GM12874 (cell line): ENCODE results near the gene KRT10.

Experiments
- CTCF ChIP-seq: IDR thresholded peaks from 2 replicates; pipeline ENCODE4 v1.5.1; 2011; ENCODE audit warnings: low read depth, mild to moderate bottlenecking, control low read depth, low read length, moderate library complexity; ENCODE audit not compliant: insufficient read depth

The KRT10 gene

GRCh38 chr17:40822132-40822812, at the start of gene KRT10:
KRT10 (minus strand) TSS chr17:40822614; CDS start chr17:40822585, 29 bp downstream.
- TF ChIP-seq CTCF, result no peak

GRCh38 chr17:40871316-40871715, 48.9 kb upstream of the KRT10 start:
- TF ChIP-seq CTCF, result no peak

GRCh38 chr17:40870136-40870535, 47.7 kb upstream of the KRT10 start:
- TF ChIP-seq CTCF, result no peak

- TF ChIP-seq CTCF, result no peak
Observed at GRCh38 chr17:40866838-40867237, 44.4 kb upstream of the KRT10 start, which contains the start of gene KRT12. KRT12 (minus strand) TSS chr17:40867223; CDS start chr17:40867186, 37 bp downstream.

GRCh38 chr17:40864661-40865390, 42.4 kb upstream of the KRT10 start:
- no peak for TF ChIP-seq CTCF

- no peak for TF ChIP-seq CTCF
Observed at GRCh38 chr17:40862985-40863733, 40.7 kb upstream of the KRT10 start.

GRCh38 chr17:40859536-40859935, 37.1 kb upstream of the KRT10 start:
- no peak for TF ChIP-seq CTCF
